HFF-Myc (cell line): ENCODE results near the gene EXOC2.

ENCODE experiments used
- DNase-seq: peaks from one replicate; pipeline ENCODE4 v3.0.0-alpha.2; 2011; ENCODE audit warnings: low read depth; ENCODE audit errors: extremely low read depth
- H3K4me3 ChIP-seq: replicated peaks from 2 replicates; pipeline ENCODE4 v1.5.1; 2011; ENCODE audit warnings: low read depth, mild to moderate bottlenecking, control low read depth, low read length
- TF ChIP-seq, protein P1 (sequence below): IDR thresholded peaks from 2 replicates; pipeline ENCODE4 v1.5.1; 2012; ENCODE audit warnings: mild to moderate bottlenecking, low read depth, low read length, control low read depth; ENCODE audit errors: missing control alignments

The EXOC2 gene

GRCh38 chr6:548517-548916 is 144.4 kb downstream of the EXOC2 start:
- TF ChIP-seq, protein P1, sequence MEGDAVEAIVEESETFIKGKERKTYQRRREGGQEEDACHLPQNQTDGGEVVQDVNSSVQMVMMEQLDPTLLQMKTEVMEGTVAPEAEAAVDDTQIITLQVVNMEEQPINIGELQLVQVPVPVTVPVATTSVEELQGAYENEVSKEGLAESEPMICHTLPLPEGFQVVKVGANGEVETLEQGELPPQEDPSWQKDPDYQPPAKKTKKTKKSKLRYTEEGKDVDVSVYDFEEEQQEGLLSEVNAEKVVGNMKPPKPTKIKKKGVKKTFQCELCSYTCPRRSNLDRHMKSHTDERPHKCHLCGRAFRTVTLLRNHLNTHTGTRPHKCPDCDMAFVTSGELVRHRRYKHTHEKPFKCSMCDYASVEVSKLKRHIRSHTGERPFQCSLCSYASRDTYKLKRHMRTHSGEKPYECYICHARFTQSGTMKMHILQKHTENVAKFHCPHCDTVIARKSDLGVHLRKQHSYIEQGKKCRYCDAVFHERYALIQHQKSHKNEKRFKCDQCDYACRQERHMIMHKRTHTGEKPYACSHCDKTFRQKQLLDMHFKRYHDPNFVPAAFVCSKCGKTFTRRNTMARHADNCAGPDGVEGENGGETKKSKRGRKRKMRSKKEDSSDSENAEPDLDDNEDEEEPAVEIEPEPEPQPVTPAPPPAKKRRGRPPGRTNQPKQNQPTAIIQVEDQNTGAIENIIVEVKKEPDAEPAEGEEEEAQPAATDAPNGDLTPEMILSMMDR, result no peak
- H3K4me3 ChIP-seq, result no peak overlapping the region
- no peak for DNase-seq

GRCh38 chr6:548091-548490 is 144.8 kb downstream of the EXOC2 start:
- TF ChIP-seq, protein P1, result no peak
- no peak for DNase-seq
- no peak overlapping the region for H3K4me3 ChIP-seq

GRCh38 chr6:540490-540889 is 152.4 kb downstream of the EXOC2 start:
- no peak for DNase-seq
- no peak overlapping the region for H3K4me3 ChIP-seq
- TF ChIP-seq, protein P1, result no peak

GRCh38 chr6:537114-537513 is 155.8 kb downstream of the EXOC2 start:
- H3K4me3 ChIP-seq, result no peak overlapping the region
- TF ChIP-seq, protein P1, result no peak
- no peak for DNase-seq

GRCh38 chr6:530425-530824 is 162.5 kb downstream of the EXOC2 start:
- DNase-seq, result no peak
- TF ChIP-seq, protein P1, result no peak
- H3K4me3 ChIP-seq, result no peak overlapping the region

- H3K4me3 ChIP-seq, result no peak overlapping the region
- TF ChIP-seq, protein P1, result no peak
These were observed 163.9 kb downstream of the EXOC2 start for GRCh38 chr6:528989-529388.

GRCh38 chr6:527989-528673 is 164.8 kb downstream of the EXOC2 start:
- H3K4me3 ChIP-seq, result no peak overlapping the region
- TF ChIP-seq, protein P1, result no peak
- DNase-seq, result no peak

More at GRCh38 chr6:528989-529388, 163.9 kb downstream of the EXOC2 start:
- DNase-seq, result no peak
